Kasumi-1 (cell line): ENCODE data around the gene MED28.
"Not testable (repeated sequence)": the region's sequence is repeated elsewhere in the genome, so short reads cannot be mapped to it uniquely, and the experiment has no call there.

ENCODE experiments used
- DNase-seq, 2 experiments: peaks; one replicate each; lab custom pipeline; 2025; lab: John Stamatoyannopoulos, UW

Gene MED28

GRCh38 chr4:17614416-17615299 is at the start of gene MED28:
MED28 (plus strand) TSS chr4:17614641; CDS start chr4:17614655, 14 bp downstream.
- DNase-seq = peak; percentile 93 to 96

- DNase-seq = no peak
These were observed 48.6 kb upstream of the MED28 start for GRCh38 chr4:17565846-17566245.

GRCh38 chr4:17567271-17567670 is 47.2 kb upstream of the MED28 start:
- no peak for DNase-seq

GRCh38 chr4:17574206-17574605 is 40.2 kb upstream of the MED28 start:
- no peak for DNase-seq

GRCh38 chr4:17575177-17575576 is 39.3 kb upstream of the MED28 start:
- DNase-seq = not testable (repeated sequence)

GRCh38 chr4:17576932-17577664 is 37.3 kb upstream of the MED28 start, which contains the start of gene LAP3:
LAP3 (plus strand) TSS chr4:17577198; CDS start chr4:17577466, 268 bp downstream.
- DNase-seq = peak; percentile 88 to 93

- peak; percentile 32 to 55 for DNase-seq
These were observed 36.6 kb upstream of the MED28 start for GRCh38 chr4:17577665-17578481.

GRCh38 chr4:17578482-17578891 is 36.0 kb upstream of the MED28 start:
- DNase-seq = peak; percentile 54 to 72

GRCh38 chr4:17580969-17581368 is 33.5 kb upstream of the MED28 start:
- no peak for DNase-seq

GRCh38 chr4:17583276-17583675 is 31.2 kb upstream of the MED28 start:
- DNase-seq = no peak

- DNase-seq = no peak
These were observed 30.5 kb upstream of the MED28 start for GRCh38 chr4:17583941-17584340.

GRCh38 chr4:17584521-17585213 is 29.8 kb upstream of the MED28 start:
- DNase-seq = no peak

- no peak for DNase-seq
These were observed 27.2 kb upstream of the MED28 start for GRCh38 chr4:17587094-17587822.

- DNase-seq = no peak
These were observed 25.1 kb upstream of the MED28 start for GRCh38 chr4:17589355-17589754.

GRCh38 chr4:17595471-17596005 is 18.9 kb upstream of the MED28 start:
- no peak for DNase-seq

GRCh38 chr4:17597517-17597916 is 16.9 kb upstream of the MED28 start:
- DNase-seq = peak in 1 of 2 experiments; percentile 3

GRCh38 chr4:17599826-17600225 is 14.6 kb upstream of the MED28 start:
- no peak for DNase-seq

GRCh38 chr4:17605236-17605635 is 9.2 kb upstream of the MED28 start:
- no peak for DNase-seq

- peak; percentile 64 to 74 for DNase-seq
These were observed 553 bp upstream of the MED28 start for GRCh38 chr4:17613761-17614415.

GRCh38 chr4:17616283-17616682 is 1.8 kb downstream of the MED28 start:
- DNase-seq = no peak
